GM18505 (cell line): ENCODE results near the gene SWT1.
"Not testable (repeated sequence)": the region's sequence is repeated elsewhere in the genome, so short reads cannot be mapped to it uniquely, and the experiment has no call there.

Experiments
- ATAC-seq: cut with Tn5 transposase; IDR thresholded peaks from one replicate; pipeline ENCODE4 v1.9.1; 2021; ENCODE audit not compliant: unreplicated experiment
- POLR2A ChIP-seq: IDR thresholded peaks from 4 replicates; pipeline ENCODE4 v1.6.1; 2011; ENCODE audit warnings: borderline replicate concordance; ENCODE audit not compliant: insufficient read depth, insufficient read length; ENCODE audit errors: extremely low read depth

The SWT1 gene

GRCh38 chr1:185213091-185213490 lies 56.1 kb downstream of the SWT1 start:
- TF ChIP-seq POLR2A: no peak
- ATAC-seq: no peak

GRCh38 chr1:185215911-185216310 lies 58.9 kb downstream of the SWT1 start:
- no peak for ATAC-seq
- no peak for TF ChIP-seq POLR2A

GRCh38 chr1:185224132-185224531 lies 67.2 kb downstream of the SWT1 start:
- no peak for TF ChIP-seq POLR2A
- ATAC-seq: no peak

- no peak for TF ChIP-seq POLR2A
- ATAC-seq: no peak
Measured at GRCh38 chr1:185227161-185227560, 70.2 kb downstream of the SWT1 start.

GRCh38 chr1:185228979-185229378 lies 72.0 kb downstream of the SWT1 start:
- TF ChIP-seq POLR2A: no peak
- no peak for ATAC-seq

DNA sequence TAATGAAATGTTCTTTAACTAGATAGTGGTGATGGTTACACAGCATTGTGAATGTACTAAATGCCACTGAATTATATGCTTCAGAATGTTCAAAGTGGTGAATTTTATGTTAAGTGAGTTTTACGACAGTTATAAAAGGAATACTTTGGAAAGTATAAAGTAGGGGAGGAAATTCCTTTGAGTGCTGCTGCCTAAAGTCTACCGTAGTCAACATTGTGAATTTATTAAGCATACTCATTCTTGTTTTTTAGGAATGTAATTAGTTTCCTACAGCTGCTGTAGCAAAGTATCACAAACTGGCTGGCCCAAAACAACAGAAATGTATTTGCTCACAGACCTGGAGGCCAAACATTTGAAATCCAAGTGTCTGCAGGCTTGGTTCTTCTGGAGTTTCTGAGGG lies 73.0 kb downstream of the SWT1 start:
- no peak for TF ChIP-seq POLR2A
- ATAC-seq: no peak

GRCh38 chr1:185232874-185233273 lies 75.9 kb downstream of the SWT1 start:
- ATAC-seq: no peak
- no peak for TF ChIP-seq POLR2A

DNA sequence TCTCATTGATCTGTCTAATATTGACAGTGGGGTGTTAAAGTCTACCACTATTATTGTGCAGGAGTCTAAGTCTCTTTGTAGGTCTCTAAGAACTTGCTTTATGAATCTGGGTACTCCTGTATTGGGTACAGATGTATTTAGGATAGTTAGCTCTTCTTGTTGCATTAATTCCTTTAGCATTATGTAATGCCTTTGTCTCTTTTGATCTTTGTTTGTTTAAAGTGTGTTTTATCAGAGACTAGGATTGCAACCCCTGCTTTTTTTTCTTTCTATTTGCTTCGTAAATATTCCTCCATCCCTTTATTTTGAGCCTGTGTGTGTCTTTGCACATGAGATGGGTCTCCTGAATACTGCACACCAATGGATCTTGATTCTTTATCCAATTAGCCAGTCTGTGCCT lies 77.2 kb downstream of the SWT1 start:
- not testable (repeated sequence) for ATAC-seq

DNA sequence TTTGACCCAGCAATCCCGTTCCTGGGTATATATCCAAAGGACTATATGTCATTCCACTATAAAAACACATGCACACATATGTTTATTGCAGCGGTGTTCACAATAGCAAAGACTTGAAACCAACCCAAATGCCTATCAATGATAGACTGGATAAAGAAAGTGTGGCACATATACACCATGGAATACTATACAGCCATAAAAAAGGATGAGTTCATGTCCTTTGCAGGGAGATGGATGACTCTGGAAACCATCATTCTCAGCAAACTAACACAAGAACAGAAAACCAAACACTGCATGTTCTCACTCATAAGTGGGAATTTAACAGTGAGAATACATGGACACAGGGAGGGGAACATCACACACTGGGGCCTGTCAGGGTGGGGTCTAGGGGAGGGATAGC lies 80.2 kb downstream of the SWT1 start:
- not testable (repeated sequence) for ATAC-seq

DNA sequence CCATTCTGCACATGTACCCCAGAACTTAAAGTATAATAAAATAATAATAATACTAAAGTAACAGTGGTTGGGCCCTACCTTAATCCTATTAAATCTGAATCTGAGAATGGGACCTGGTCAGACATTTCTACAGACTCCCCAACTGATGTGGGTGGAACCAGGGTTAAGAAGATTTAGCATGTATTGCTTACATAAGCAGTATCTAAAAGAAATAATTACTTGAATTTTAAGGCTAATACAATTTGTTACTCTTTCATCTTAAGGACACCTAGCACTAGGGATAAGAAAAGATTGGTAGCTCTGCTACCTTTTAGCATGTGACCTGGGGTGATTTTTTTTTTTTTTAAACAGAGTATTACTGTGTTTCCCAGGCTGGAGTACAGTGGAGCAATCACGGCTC lies 80.7 kb downstream of the SWT1 start:
- no peak for ATAC-seq
- no peak for TF ChIP-seq POLR2A

- no peak for ATAC-seq
Measured at GRCh38 chr1:185238447-185238846, 81.5 kb downstream of the SWT1 start.

DNA sequence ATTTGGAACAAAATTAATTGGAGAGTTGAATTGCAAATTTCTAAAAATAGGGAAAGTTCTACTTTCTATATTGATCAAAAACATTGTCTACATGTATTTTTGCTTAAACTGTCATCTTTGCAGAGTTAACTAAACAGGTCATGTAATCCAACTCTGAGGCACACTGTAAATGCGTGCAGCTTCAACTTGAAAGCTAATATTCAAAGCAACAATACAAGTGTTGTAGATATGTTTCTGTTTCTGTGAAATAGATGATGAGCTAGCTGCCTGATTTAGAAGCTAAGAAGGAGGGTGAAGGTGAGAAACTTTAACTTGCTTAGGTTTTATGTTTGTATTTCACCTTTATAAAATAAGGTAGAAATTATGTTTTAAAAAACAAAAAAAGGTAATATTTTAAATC lies 82.9 kb downstream of the SWT1 start:
- TF ChIP-seq POLR2A: no peak
- ATAC-seq: no peak

More at GRCh38 chr1:185238447-185238846, 81.5 kb downstream of the SWT1 start:
- TF ChIP-seq POLR2A: no peak

- ATAC-seq: no peak
- no peak for TF ChIP-seq POLR2A
Measured at GRCh38 chr1:185241127-185241526, 84.2 kb downstream of the SWT1 start.

- TF ChIP-seq POLR2A: no peak
- ATAC-seq: no peak
Measured at GRCh38 chr1:185244015-185244747, 87.2 kb downstream of the SWT1 start.

DNA sequence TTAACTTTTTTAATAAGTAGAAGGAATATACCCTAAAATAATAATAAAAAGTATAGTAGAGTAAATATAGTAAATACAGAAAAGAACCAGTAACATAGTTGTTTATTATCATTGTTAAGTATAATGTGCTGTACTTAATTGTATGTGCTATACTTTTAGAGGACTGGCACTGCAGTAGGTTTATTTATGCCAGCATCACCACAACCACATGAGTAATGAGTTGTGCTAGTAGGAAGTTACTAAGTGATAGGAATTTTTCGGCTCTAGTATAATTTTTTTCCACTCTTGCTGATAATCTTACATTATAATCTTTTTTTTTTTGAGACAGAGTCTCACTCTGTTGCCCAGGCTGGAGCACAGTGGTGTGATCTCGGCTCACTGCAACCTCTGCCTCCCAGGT lies 88.5 kb downstream of the SWT1 start:
- no peak for ATAC-seq
- no peak for TF ChIP-seq POLR2A
